ENCODE measurements around the gene KRTAP10-2.

DNA sequence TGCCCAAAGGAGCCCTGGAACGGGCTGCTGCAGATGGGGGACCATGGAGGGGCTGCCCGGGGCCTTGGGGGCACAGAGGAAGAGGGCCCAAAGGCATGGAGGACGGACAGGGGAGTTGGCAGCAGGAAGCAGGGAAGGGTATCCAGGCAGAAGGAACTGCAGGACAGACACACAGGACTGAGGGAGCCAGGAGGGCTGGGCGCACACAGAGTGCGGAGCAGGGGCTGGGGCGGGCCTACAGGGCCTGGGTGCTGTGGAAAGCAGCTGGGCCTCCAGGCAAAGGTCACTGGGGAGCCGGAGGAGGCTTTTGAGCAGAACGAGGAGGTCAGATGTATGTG, 39.4 kb downstream of the KRTAP10-2 start:
- TF ChIP-seq CTCF (IDR thresholded peaks at IDR 0.05) (no peak), POLR2AphosphoS5 (IDR thresholded peaks at IDR 0.05) (no peak), POLR2A (IDR thresholded peaks at IDR 0.05) (no peak)

Measured in sigmoid colon (tissue), 4 donors.